HG03175 (cell line): Measurements from ENCODE around the gene ZNF385A.

Experiments used
- ATAC-seq: cut with Tn5 transposase; IDR thresholded peaks from one replicate; pipeline ENCODE4 v1.9.1; 2021; ENCODE audit warnings: mild to moderate bottlenecking, moderate library complexity; ENCODE audit not compliant: unreplicated experiment

Gene ZNF385A

GRCh38 chr12:54394281-54394719 is 9.8 kb upstream of the ZNF385A start:
- no peak for ATAC-seq

GRCh38 chr12:54393743-54394142 is 9.2 kb upstream of the ZNF385A start:
- ATAC-seq, result no peak

DNA sequence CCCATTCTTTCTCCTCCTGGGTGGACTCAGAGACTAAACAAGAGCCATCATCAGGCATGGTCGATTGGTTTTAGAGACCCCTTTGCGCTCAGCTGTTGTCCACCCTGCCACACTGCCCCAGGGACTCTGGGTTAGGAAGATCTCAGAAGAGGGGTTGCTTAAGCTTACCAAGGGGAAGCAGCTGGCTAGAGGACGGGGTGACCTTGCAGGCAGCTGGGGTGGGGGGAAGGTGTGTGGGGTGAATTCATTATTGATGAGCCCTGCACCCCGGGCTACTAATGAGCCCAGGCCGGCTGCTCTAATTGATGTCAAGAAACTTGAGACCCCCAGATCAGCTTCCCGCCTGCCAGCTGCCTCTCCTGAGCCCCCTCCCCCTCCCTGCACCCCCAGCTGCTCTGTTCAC is 8.7 kb upstream of the ZNF385A start:
- ATAC-seq, result no peak

DNA sequence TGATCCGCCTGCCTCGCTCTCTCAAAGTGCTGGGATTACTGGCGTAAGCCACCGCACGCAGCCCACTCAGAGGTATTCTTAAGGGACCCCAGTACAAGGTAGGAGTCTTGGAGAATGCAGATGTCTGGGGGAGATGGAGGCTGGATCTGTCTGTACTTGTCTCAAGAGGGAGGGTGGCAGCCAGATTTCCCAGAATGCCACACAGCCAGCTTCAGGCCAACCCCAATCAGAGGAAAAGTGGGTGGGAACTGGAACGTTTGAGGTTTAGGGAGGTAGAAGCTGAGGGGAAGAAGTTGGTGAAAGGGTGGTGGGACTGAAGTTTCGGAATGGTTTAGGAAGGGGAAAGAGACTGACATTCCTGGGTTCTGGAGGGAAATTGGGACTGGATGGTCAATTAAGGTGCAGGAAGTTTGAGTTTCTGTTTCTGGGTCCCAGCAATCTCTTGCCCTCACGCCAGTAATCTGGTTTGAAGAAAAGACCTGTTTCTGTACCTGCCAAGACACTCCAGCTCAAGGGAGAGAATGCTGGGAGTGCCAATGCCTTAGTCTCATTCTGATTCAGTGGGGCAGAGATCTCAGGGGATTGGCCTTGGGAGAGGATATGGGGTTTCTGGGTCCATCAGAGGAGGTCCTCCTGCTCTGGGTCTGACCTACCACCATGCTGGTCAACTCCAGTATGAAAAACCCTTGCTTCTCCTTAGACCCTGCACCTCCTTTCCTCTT is 8.1 kb upstream of the ZNF385A start:
- no peak for ATAC-seq

- peak; percentile 73 for ATAC-seq
These were observed 6.4 kb upstream of the ZNF385A start for GRCh38 chr12:54390668-54391551.

GRCh38 chr12:54390176-54390667 is 5.7 kb upstream of the ZNF385A start:
- no peak for ATAC-seq

DNA sequence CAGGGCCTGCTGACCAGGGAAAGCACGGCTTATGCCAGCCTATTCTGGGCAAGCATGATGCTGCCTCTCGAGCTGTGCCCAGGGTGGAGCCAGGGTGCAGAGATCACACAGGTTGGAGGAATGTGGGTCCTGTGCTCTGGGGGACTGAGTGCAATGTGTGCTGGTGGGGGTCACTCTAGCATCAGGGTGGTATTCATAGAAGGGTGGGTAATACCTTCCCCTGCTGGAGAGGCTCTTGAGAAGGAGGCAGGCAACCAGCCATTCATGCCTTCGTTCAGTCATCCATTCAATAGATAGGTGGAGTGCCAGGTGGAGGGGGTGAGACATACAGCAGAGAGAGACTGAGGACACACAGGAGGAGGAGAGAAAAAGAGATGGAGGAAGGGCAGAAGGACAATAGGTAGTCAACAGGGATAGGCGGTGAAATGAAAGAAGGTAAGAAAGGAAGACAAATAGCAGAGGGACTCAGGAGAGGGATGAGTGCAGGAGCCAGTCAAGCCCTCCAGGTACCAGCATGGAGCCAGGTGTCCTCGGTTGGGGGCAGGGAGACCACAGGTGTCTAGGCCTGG is 5.2 kb upstream of the ZNF385A start:
- no peak for ATAC-seq

DNA sequence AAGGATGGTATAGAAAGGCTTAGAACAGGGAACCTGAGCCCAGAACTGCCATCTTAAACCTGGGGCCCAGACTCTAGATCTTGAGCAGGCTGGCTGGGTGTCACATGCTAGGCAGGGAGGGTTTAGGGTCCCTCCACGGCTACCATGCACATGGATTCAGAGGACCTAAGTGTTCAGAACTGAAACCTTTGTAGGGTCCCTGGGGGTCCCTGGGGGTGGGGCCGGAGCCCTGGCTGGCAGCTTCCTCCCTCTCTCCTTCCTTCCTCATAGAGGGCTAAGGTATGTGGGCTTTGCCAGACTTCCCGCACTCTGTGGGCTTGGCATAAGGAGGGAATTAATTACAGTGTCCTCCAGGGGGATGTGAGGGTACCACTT is 4.6 kb upstream of the ZNF385A start:
- no peak for ATAC-seq

DNA sequence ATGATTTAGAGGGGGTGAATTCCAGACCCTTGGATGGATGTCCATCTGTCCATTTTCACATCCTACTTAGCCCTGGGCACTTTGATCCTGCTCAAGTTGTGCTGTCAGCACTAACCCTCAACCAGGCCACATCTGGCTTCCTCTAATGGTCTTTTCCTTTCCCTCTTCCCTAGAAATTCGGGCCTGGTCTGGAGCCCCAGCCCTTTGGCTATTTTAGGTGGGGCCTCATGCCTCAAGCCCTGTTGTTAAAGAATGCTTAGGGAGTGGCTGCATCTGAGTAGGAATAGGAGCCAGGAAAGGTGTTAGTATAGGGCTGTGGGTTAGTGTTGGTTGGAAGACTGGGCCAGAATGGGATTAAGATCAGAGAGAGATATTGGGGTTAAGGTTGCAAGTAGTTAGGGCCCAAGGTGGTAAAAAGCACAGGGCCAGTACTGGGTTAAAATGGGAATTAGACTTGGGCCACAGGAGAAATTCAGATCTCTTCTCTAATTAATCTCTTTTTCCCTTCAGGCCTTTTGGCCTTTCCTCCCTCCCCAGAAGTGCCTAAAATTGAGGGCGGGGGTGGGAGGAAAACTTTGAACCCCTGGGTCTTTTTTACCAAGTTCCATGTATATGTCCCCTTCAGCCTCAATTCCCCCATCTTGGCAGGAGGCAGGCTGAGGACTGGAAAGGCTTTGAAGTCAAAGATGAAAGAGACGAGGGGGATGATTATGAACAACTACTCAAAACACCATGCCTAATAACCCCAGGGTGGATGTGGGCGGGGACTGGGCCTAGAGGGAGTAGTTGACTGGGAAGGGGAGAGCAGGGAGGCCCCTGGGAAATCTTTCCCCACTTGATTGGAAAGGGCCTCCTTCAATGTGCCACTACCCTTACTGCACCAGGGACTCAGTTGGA is 4.0 kb upstream of the ZNF385A start:
- no peak for ATAC-seq

DNA sequence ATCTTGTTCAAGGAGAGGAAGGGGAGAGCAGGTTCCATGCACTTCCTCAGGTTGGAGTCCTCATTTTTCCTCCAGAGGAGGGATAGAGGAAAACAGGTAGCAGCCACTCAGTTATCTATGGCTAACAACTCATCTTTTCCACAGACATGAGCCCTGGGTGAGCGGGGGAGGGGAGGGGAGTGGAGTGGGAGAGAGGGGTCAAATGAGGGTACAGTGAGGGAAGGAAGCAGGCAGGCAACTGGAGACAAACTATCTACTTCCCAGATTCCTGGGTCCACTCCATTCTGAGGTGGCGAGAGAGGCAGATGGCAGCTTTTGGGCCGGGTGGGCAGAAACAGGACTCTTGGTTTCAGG is 2.6 kb upstream of the ZNF385A start:
- ATAC-seq, result no peak

DNA sequence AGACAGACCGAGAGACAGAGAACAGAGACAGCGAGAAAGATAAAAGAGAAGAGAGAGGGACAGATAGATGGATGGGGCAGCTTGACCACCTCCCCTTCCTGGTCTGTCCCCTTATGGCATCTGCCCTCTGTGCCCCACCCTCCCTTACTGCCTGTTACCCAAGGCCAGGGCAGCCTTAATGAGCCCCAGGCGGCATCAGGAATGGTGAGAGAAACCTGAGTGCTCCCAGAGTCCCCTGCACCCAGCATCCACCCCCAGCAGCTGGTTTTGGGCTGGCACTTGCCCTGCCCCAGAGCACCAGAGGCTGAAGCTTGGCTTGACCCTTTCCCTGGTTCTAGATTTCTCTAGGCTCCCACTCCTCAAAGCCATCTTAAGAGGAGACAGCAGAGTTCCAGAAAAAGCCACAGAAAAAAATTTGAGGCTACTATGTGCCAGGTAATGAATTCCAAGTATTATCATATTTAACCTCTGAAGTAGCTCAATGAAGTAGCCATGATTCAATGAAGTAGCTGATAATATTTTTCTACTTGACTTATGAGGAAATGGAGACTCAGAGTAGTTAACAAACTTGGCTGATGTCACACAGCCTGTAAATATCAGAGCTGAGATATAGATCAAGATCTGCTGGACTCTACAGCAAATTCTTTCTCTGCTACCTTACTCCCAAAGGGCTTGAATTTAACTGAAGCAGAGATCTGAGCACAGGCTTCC is 2.0 kb upstream of the ZNF385A start:
- ATAC-seq, result no peak

GRCh38 chr12:54385251-54385914 is 850 bp upstream of the ZNF385A start:
- peak; percentile 51 for ATAC-seq

DNA sequence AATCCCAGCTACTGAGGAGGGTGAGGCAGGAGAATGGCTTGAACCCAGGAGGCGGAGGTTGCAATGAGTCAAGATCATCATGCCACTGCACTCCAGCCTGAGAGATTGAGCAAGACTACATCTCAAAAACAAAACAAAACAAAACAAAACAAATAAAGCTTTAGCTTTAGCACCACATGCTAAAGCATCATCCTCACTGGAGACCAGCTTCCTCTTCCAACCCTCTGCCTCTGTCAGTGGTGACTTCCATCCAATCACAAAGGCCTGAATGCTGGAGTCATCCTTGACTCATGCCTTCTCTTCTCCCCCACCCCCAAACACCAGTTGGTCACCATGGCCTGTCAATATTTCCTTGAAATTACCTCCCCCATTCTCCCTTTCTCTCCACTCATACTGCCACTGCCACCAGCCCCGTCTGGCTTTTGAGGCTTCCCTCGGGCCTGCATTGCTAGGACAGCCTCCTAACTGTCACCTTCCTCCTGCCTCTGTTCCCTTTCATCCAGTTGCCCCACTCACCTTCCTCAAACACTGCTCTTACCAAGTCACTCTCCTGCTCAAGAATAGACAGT is 1.4 kb downstream of the ZNF385A start:
- ATAC-seq, result no peak

GRCh38 chr12:54381136-54381535 is 3.4 kb downstream of the ZNF385A start:
- ATAC-seq, result no peak

GRCh38 chr12:54379398-54380201 is 4.9 kb downstream of the ZNF385A start:
- peak; percentile 82 for ATAC-seq

DNA sequence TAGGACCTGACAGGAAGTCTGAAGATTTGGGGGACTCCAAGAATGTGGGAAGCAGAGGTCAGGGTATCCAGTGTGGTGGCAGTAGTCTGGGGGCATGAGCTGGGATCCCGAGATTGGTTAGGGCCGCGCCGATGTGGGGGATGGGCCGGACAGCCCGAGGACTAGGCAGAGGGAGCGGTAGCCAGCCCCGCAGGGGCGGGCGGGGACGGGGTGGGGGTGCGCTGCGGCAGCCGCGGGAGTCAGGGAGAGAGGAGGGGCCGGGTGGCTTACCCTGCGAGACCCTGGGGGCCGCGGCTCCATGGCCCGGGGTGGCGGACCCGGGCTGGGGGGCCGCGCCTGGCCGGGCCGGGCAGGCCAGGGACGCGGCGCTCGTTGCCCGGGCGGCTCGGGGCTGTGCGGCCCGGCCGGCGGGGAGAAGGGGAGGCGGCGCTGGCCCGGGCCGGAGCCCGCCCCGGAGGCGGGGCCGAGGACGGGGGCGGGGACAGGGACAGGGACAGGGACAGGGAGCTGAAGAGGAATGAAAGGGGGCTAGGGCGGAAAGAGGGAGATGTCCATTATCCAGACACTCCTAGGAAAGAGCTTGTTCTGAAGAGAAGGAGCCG is 5.6 kb downstream of the ZNF385A start:
- ATAC-seq, result no peak

DNA sequence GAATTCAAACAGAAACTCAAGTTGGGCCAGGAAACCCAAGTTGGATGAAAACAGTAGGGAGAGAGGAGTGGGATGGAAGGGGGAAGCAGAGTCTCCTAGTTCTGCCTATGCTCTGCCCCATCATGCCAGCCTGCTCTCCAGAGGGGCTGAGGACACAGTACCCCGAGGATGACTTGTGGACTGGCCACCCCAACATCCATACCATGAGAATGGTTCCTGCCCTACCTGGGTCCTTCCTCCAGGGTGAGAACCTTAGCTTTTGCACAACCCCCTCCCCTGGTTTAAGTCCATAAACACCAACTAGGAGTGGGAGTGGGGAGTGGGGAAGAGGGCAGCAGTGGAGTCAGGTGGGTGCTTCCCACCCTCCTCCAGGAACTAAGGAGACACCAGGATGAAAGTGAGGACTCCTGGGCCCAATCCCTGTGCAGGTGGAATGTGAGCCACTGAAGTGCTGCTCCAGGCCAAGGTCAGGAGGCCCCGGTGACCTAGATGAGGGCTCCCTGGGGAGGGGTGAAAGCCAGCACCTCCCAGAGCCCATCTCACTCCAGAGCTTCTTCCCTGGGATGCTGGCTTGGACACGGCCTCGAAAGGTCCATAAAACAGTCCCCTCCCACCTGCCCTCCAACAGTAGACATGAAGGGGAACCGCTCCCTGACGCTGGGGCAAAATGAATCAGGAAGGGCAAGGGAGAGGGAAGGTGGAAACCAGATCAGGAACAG is 6.6 kb downstream of the ZNF385A start:
- ATAC-seq, result no peak
